Ishikawa (cell line): ENCODE measurements around the gene ODF4.
A peak's percentile ranks its signal among the peaks of the same experiment; 100 is the strongest.

Experiments used
- CEBPB ChIP-seq: IDR thresholded peaks from 2 replicates; pipeline ENCODE4 v1.6.1; 2012
- CREB1 ChIP-seq: IDR thresholded peaks from 2 replicates; pipeline ENCODE4 v1.6.1; 2012; ENCODE audit warnings: low read depth
- EGR1 ChIP-seq: IDR thresholded peaks from 2 replicates; pipeline ENCODE4 v1.6.1; 2012
- EP300 ChIP-seq: IDR thresholded peaks from 2 replicates; pipeline ENCODE4 v1.6.1; 2012; ENCODE audit warnings: borderline replicate concordance
- FOXM1 ChIP-seq: IDR thresholded peaks from 2 replicates; pipeline ENCODE4 v1.6.1; 2012; ENCODE audit warnings: low read depth, borderline replicate concordance
- MAX ChIP-seq: IDR thresholded peaks from 2 replicates; pipeline ENCODE4 v1.6.1; 2012
- NFIC ChIP-seq: IDR thresholded peaks from 2 replicates; pipeline ENCODE4 v1.6.1; 2012
- RAD21 ChIP-seq: IDR thresholded peaks from 2 replicates; pipeline ENCODE4 v1.6.1; 2012; ENCODE audit warnings: low read depth
- REST ChIP-seq: IDR thresholded peaks from 2 replicates; pipeline ENCODE4 v1.6.1; 2012; ENCODE audit warnings: low read depth, mild to moderate bottlenecking
- TAF1 ChIP-seq: IDR thresholded peaks from 2 replicates; pipeline ENCODE4 v1.6.1; 2012; ENCODE audit warnings: low read depth, mild to moderate bottlenecking
- TCF12 ChIP-seq: IDR thresholded peaks from 2 replicates; pipeline ENCODE4 v1.6.1; 2012; ENCODE audit warnings: low read depth
- TEAD4 ChIP-seq: IDR thresholded peaks from 2 replicates; pipeline ENCODE4 v1.6.1; 2012
- USF1 ChIP-seq: IDR thresholded peaks from 2 replicates; pipeline ENCODE4 v1.6.1; 2012
- YY1 ChIP-seq: IDR thresholded peaks from 2 replicates; pipeline ENCODE4 v1.6.1; 2012; ENCODE audit warnings: low read depth
- ZBTB7A ChIP-seq: IDR thresholded peaks from 2 replicates; pipeline ENCODE4 v1.6.1; 2012; ENCODE audit warnings: low read depth

The ODF4 gene

GRCh38 chr17:8371786-8372185 is 32.1 kb downstream of the ODF4 start:
- TF ChIP-seq TCF12: no peak
- no peak for TF ChIP-seq TAF1
- TF ChIP-seq USF1: no peak
- no peak for TF ChIP-seq EP300
- TF ChIP-seq RAD21: no peak

GRCh38 chr17:8372422-8372821 is 32.8 kb downstream of the ODF4 start:
- TF ChIP-seq TAF1 (no peak), TEAD4 (no peak), EGR1 (no peak), USF1 (no peak), REST (no peak), EP300 (no peak), YY1 (no peak), MAX (no peak), ZBTB7A (no peak), TCF12 (no peak), CEBPB (no peak), CREB1 (no peak), RAD21 (no peak), NFIC (no peak), FOXM1 (no peak)

GRCh38 chr17:8375738-8376259 is 36.2 kb downstream of the ODF4 start:
- TF ChIP-seq MAX (no peak), USF1 (no peak), RAD21 (no peak), EP300 (no peak), CEBPB (no peak), REST (no peak), EGR1 (no peak), FOXM1 (no peak), CREB1 (no peak), ZBTB7A (no peak), NFIC (no peak), TAF1 (no peak), TEAD4 (no peak), TCF12 (no peak), YY1 (no peak)

GRCh38 chr17:8376271-8377067 is 36.8 kb downstream of the ODF4 start, which contains the start of gene KRABD2:
KRABD2 (minus strand) TSS chr17:8376704.
- TF ChIP-seq ZBTB7A (no peak), MAX (peak; percentile 55; the same call in 1 of the 2 replicates), RAD21 (no peak; the same call in 1 of the 2 replicates), EP300 (peak; percentile 36; the same call in 1 of the 2 replicates), TAF1 (no peak; the same call in 1 of the 2 replicates), USF1 (no peak; the same call in 1 of the 2 replicates), NFIC (0 out of 2 replicates have a peak, but pooled peaks have one; percentile 18), FOXM1 (no peak), TEAD4 (no peak; the same call in 1 of the 2 replicates), CEBPB (no peak), CREB1 (no peak), TCF12 (peak; percentile 61; the same call in 1 of the 2 replicates)
